Fibroblast of lung (primary cell): ENCODE data around the gene RALGAPB.

ENCODE experiments used
- EZH2 ChIP-seq: IDR thresholded peaks from 2 replicates; pipeline ENCODE4 v1.5.1; 2012; ENCODE audit warnings: low read length, control low read depth, mild to moderate bottlenecking; ENCODE audit errors: missing control alignments
- TF ChIP-seq, protein P1 (sequence below), 2 donors: IDR thresholded peaks in 1 of 2; conservative IDR thresholded peaks in 1 of 2; 1 replicate in 1 of 2; 2 replicates in 1 of 2; pipeline ENCODE4 v1.5.1; 2011 to 2012; ENCODE audit warnings: low read length in 2 of 2, control low read depth in 1 of 2, inconsistent platforms in 1 of 2, low read depth in 1 of 2, mild to moderate bottlenecking in 1 of 2

DNA sequence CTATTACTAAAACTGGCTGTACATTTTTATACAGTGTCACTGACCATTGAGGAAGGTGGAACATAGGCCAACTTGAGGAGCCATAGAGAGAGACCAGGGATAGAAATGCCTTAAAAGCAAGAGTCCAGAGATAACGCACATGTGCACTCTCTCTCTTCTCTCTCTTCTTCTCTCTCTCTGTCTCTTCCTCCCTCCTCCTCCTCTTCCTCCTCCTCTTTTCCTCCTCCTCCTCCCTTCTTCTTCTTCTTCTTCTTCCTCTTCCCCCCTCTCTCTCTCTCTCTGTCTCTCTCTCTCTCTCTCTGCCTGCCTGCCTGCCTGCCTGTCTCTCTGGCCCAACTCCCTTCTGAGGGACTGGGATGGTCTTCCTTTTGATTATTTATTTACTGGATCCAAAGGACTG lies 92.0 kb downstream of the RALGAPB start:
- TF ChIP-seq, protein P1, sequence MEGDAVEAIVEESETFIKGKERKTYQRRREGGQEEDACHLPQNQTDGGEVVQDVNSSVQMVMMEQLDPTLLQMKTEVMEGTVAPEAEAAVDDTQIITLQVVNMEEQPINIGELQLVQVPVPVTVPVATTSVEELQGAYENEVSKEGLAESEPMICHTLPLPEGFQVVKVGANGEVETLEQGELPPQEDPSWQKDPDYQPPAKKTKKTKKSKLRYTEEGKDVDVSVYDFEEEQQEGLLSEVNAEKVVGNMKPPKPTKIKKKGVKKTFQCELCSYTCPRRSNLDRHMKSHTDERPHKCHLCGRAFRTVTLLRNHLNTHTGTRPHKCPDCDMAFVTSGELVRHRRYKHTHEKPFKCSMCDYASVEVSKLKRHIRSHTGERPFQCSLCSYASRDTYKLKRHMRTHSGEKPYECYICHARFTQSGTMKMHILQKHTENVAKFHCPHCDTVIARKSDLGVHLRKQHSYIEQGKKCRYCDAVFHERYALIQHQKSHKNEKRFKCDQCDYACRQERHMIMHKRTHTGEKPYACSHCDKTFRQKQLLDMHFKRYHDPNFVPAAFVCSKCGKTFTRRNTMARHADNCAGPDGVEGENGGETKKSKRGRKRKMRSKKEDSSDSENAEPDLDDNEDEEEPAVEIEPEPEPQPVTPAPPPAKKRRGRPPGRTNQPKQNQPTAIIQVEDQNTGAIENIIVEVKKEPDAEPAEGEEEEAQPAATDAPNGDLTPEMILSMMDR (conservative IDR thresholded peaks at IDR 0.05 in 1 of 2, IDR thresholded peaks at IDR 0.05 in 1 of 2; ENCODE audit: low read depth in 1 of 2, low read length in 2 of 2) = no peak
- no peak for TF ChIP-seq EZH2
